SU-DHL-6 (cell line): ENCODE data around the gene ABCD1.

ENCODE experiments used
- EZH2phosphoT487 ChIP-seq: fragments of 200-600 bp; sonication (generic), shearing (Covaris generic); conservative IDR thresholded peaks from 2 replicates; pipeline ENCODE4 v1.6.1; 2018; ENCODE audit warnings: mild to moderate bottlenecking, antibody characterized with exemption, low read length, moderate library complexity, mixed read lengths
- TF ChIP-seq, protein P1 (sequence below): fragments of 200-600 bp; sonication (generic); IDR thresholded peaks from one replicate; pipeline ENCODE4 v1.5.1; 2017; ENCODE audit warnings: antibody characterized with exemption, mild to moderate bottlenecking, low read length, moderate library complexity; ENCODE audit not compliant: insufficient read depth, poor library complexity, severe bottlenecking

DNA sequence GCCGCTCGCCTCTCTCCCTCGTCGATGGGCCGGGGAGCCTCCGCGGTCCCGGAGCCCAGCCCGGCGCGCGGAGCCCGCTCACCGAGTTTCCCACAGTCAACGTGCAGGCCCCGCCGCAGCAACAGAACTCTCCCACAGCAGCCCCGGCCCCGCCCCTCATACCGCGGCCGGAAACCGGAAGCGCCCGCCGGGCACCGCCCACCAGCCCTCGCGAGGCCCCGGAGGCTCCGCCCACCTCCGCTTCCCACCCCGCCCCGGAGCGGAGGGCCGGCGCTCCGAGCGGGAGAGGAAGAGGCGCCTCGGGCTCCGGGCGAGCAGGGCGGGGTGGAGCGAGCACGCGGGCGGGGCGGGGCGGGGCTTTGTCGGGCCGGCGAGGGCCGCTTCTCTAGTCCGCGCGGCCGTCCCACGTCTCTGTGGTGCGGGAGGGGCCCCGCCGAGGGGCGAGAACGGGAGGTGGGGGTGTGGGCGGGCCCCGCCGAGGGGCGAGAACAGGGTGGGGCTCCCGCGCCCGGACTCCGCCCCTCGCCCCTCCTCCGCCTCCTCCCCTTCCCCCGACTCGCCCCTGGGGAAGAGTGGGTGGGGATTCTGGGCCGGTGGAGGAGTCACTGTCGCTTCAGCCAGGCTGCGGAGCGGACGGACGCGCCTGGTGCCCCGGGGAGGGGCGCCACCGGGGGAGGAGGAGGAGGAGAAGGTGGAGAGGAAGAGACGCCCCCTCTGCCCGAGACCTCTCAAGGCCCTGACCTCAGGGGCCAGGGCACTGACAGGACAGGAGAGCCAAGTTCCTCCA, at the start of gene ABCD1, which contains the start of gene BCAP31:
- TF ChIP-seq, protein P1, sequence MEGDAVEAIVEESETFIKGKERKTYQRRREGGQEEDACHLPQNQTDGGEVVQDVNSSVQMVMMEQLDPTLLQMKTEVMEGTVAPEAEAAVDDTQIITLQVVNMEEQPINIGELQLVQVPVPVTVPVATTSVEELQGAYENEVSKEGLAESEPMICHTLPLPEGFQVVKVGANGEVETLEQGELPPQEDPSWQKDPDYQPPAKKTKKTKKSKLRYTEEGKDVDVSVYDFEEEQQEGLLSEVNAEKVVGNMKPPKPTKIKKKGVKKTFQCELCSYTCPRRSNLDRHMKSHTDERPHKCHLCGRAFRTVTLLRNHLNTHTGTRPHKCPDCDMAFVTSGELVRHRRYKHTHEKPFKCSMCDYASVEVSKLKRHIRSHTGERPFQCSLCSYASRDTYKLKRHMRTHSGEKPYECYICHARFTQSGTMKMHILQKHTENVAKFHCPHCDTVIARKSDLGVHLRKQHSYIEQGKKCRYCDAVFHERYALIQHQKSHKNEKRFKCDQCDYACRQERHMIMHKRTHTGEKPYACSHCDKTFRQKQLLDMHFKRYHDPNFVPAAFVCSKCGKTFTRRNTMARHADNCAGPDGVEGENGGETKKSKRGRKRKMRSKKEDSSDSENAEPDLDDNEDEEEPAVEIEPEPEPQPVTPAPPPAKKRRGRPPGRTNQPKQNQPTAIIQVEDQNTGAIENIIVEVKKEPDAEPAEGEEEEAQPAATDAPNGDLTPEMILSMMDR, result no peak
- no peak for TF ChIP-seq EZH2phosphoT487
